ENCODE results near the gene CHST8. TPM values are rescaled to one million over a fixed set of nuclear protein-coding genes. Genes with fewer than 3 reads are reported as not detected.

The CHST8 gene
- total RNA-seq, 1 donor from 2014 or later: not detected

DNA sequence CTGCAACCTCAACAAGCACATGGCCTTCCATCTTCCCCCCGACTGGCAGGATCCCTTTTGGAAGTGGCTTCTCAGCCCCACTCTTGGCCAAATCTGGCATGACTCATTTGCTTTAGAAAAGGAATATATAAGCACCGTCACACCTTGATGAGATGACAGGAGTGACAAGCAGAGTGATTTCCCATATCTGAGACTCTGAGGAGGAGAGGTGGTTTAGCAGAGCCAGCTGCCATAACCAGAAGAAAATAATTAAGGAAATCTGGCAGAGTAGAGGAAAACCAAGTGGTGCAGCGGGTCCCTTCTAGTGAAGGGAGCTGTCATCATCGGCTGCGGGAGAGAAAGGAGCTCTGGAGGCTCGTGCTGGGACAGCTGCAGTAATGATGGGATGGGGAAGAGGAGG, 147.5 kb downstream of the CHST8 start:
- DNase-seq (ENCODE audit: low read depth) (no peak), FAIRE-seq (no peak)
- Histone ChIP-seq H3K27ac (ENCODE audit: low read depth, low read length) (no peak overlapping the region), H3K4me1 (ENCODE audit: insufficient read depth, low read length) (no peaks in the 10 kb centered on the region), H3K9me3 (ENCODE audit: insufficient read depth, low read depth, low read length) (no peaks in the 10 kb centered on the region), H4K20me1 (ENCODE audit: insufficient read depth, low read length) (no peaks in the 10 kb centered on the region), H3K36me3 (ENCODE audit: insufficient read depth, low read length) (no peaks in the 10 kb centered on the region), H3K9ac (ENCODE audit: low read length) (no peak overlapping the region), H3K4me3 (ENCODE audit: insufficient read depth, low read depth, low read length) (no peak overlapping the region), H3K79me2 (ENCODE audit: insufficient read depth, low read length) (no peaks in the 10 kb centered on the region), H3K27me3 (ENCODE audit: insufficient read depth, low read length) (no peaks in the 10 kb centered on the region), H2AFZ (ENCODE audit: low read depth, low read length) (no peak overlapping the region), H3K4me2 (ENCODE audit: low read length) (no peak overlapping the region)
- TF ChIP-seq EZH2 (IDR thresholded peaks at IDR 0.05; ENCODE audit: insufficient read depth, low read length): no peak
- TF ChIP-seq, protein P1, sequence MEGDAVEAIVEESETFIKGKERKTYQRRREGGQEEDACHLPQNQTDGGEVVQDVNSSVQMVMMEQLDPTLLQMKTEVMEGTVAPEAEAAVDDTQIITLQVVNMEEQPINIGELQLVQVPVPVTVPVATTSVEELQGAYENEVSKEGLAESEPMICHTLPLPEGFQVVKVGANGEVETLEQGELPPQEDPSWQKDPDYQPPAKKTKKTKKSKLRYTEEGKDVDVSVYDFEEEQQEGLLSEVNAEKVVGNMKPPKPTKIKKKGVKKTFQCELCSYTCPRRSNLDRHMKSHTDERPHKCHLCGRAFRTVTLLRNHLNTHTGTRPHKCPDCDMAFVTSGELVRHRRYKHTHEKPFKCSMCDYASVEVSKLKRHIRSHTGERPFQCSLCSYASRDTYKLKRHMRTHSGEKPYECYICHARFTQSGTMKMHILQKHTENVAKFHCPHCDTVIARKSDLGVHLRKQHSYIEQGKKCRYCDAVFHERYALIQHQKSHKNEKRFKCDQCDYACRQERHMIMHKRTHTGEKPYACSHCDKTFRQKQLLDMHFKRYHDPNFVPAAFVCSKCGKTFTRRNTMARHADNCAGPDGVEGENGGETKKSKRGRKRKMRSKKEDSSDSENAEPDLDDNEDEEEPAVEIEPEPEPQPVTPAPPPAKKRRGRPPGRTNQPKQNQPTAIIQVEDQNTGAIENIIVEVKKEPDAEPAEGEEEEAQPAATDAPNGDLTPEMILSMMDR (IDR thresholded peaks at IDR 0.05; ENCODE audit: insufficient read depth, low read depth, low read length): no peak
- Mint-ChIP-seq H3K27me3 (ENCODE audit: low read depth, unreplicated experiment) (peaks cover 58% of the 10 kb centered on the region), H3K9me3 (ENCODE audit: unreplicated experiment) (no peaks in the 10 kb centered on the region), H3K27ac (ENCODE audit: unreplicated experiment) (no peak overlapping the region), H3K36me3 (ENCODE audit: low read depth, unreplicated experiment) (no peaks in the 10 kb centered on the region), H3K4me1 (ENCODE audit: low read depth, unreplicated experiment) (no peaks in the 10 kb centered on the region), H3K4me3 (ENCODE audit: unreplicated experiment) (no peak overlapping the region)

DNA sequence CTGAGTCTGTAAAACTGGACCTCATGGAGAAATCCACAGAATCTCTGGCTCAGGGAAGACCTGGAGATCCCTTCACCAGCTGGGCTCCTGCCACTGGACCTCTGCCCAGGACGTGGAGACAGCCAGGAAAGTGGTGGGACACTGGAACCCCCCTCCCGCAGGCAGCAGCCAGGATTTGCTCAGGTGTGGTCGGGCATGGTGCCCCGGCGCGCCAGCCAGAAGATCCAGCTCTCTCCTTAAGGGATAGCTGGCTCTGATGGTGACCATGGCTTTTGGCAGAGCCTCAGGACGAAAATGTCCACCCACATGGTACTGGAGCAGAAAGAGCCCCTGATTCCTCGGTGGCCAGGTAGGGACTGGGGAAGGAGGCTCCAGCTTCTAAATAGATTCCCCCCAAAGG, 148.4 kb downstream of the CHST8 start:
- peaks cover 59% of the 10 kb centered on the region for H3K27me3 Mint-ChIP-seq (ENCODE audit: low read depth, unreplicated experiment)

More for the DNA sequence above, 148.4 kb downstream of the CHST8 start:
- Histone ChIP-seq H3K36me3 (ENCODE audit: insufficient read depth, low read length) (no peaks in the 10 kb centered on the region), H3K27me3 (ENCODE audit: insufficient read depth, low read length) (no peaks in the 10 kb centered on the region), H3K9me3 (ENCODE audit: insufficient read depth, low read depth, low read length) (no peaks in the 10 kb centered on the region), H3K9ac (ENCODE audit: low read length) (no peak overlapping the region), H3K27ac (ENCODE audit: low read depth, low read length) (no peak overlapping the region), H3K4me1 (ENCODE audit: insufficient read depth, low read length) (no peaks in the 10 kb centered on the region), H2AFZ (ENCODE audit: low read depth, low read length) (no peak overlapping the region), H4K20me1 (ENCODE audit: insufficient read depth, low read length) (no peaks in the 10 kb centered on the region), H3K4me2 (ENCODE audit: low read length) (no peak overlapping the region), H3K79me2 (ENCODE audit: insufficient read depth, low read length) (no peaks in the 10 kb centered on the region), H3K4me3 (ENCODE audit: insufficient read depth, low read depth, low read length) (no peak overlapping the region)
- DNase-seq (ENCODE audit: low read depth): no peak
- no peaks in the 10 kb centered on the region for H3K36me3 Mint-ChIP-seq (ENCODE audit: low read depth, unreplicated experiment)
- no peak for FAIRE-seq
- TF ChIP-seq, protein P1 (IDR thresholded peaks at IDR 0.05; ENCODE audit: insufficient read depth, low read depth, low read length): no peak
- no peak for TF ChIP-seq EZH2 (IDR thresholded peaks at IDR 0.05; ENCODE audit: insufficient read depth, low read length)
- H3K4me3 Mint-ChIP-seq (ENCODE audit: unreplicated experiment): no peak overlapping the region
- no peaks in the 10 kb centered on the region for H3K9me3 Mint-ChIP-seq (ENCODE audit: unreplicated experiment)
- H3K27ac Mint-ChIP-seq (ENCODE audit: unreplicated experiment): no peak overlapping the region
- H3K4me1 Mint-ChIP-seq (ENCODE audit: low read depth, unreplicated experiment): no peaks in the 10 kb centered on the region
